GM23338 (cell line): ENCODE measurements around the gene CLDN24. TPM values are rescaled to one million over a fixed set of nuclear protein-coding genes. Genes with fewer than 3 reads are reported as not detected.

Source experiments
- ATAC-seq: fragments of 200-7000 bp; cut with Tn5 transposase; 3 replicates; pipeline ENCODE4 v1.9.1; 2020
- DNase-seq: peaks from one replicate; pipeline ENCODE4 v3.0.0-alpha.2; 2015; ENCODE audit warnings: low spot score
- H2AFZ ChIP-seq: fragments of 200-600 bp; sonication (generic); 2 replicates; pipeline ENCODE4 v1.8.0; 2016; ENCODE audit warnings: antibody characterized with exemption, mild to moderate bottlenecking, moderate library complexity
- H3F3A ChIP-seq: fragments of 200-600 bp; sonication (generic); replicated peaks from 2 replicates; pipeline ENCODE4 v1.8.0; 2017; ENCODE audit warnings: antibody characterized with exemption, mixed run types, low read depth
- H3K27ac ChIP-seq: fragments of 200-600 bp; sonication (generic); 2 replicates; pipeline ENCODE4 v1.6.1; 2016; ENCODE audit warnings: low read depth
- H3K27me3 ChIP-seq: fragments of 200-600 bp; sonication (generic); 2 replicates; pipeline ENCODE4 v1.8.0; 2016; ENCODE audit warnings: mild to moderate bottlenecking, mixed run types, moderate library complexity; ENCODE audit not compliant: insufficient read depth
- H3K36me3 ChIP-seq: fragments of 200-600 bp; sonication (generic); 2 replicates; pipeline ENCODE4 v1.8.0; 2016; ENCODE audit warnings: mild to moderate bottlenecking; ENCODE audit not compliant: insufficient read depth
- H3K4me1 ChIP-seq: fragments of 200-600 bp; sonication (generic); 2 replicates; pipeline ENCODE4 v1.8.0; 2016; ENCODE audit warnings: mild to moderate bottlenecking, moderate library complexity; ENCODE audit not compliant: insufficient read depth
- H3K4me2 ChIP-seq: fragments of 200-600 bp; sonication (generic); 2 replicates; pipeline ENCODE4 v1.7.1; 2017; ENCODE audit warnings: mixed run types
- H3K4me3 ChIP-seq: fragments of 200-600 bp; sonication (generic); 2 replicates; pipeline ENCODE4 v1.6.1; 2016; ENCODE audit warnings: mixed run types
- H3K79me2 ChIP-seq: fragments of 200-600 bp; sonication (generic); replicated peaks from 2 replicates; pipeline ENCODE4 v1.8.0; 2017; ENCODE audit warnings: mild to moderate bottlenecking; ENCODE audit not compliant: insufficient read depth
- H3K9me2 ChIP-seq: fragments of 200-600 bp; sonication (generic); 2 replicates; pipeline ENCODE4 v1.8.0; 2017; ENCODE audit not compliant: insufficient read depth
- H4K20me1 ChIP-seq: fragments of 200-600 bp; sonication (generic); replicated peaks from 2 replicates; pipeline ENCODE4 v1.8.0; 2017; ENCODE audit warnings: mild to moderate bottlenecking; ENCODE audit not compliant: insufficient read depth
- H3K27ac Mint-ChIP-seq: 2 replicates; pipeline ENCODE4 v1.8.0; 2020; ENCODE audit warnings: inconsistent platforms, mild to moderate bottlenecking, moderate library complexity, mixed read lengths
- H3K27me3 Mint-ChIP-seq: 3 replicates; pipeline ENCODE4 v1.8.0; 2022; ENCODE audit warnings: low read depth, mild to moderate bottlenecking, moderate library complexity, mixed read lengths, inconsistent platforms; ENCODE audit not compliant: insufficient read depth, poor library complexity
- H3K36me3 Mint-ChIP-seq: 3 replicates; pipeline ENCODE4 v1.8.0; 2021; ENCODE audit warnings: low read depth, mild to moderate bottlenecking, inconsistent platforms, moderate library complexity, mixed read lengths
- H3K4me1 Mint-ChIP-seq: 3 replicates; pipeline ENCODE4 v1.8.0; 2020; ENCODE audit warnings: mild to moderate bottlenecking, inconsistent platforms, mixed read lengths
- H3K4me3 Mint-ChIP-seq: 3 replicates; pipeline ENCODE4 v1.8.0; 2021; ENCODE audit warnings: moderate library complexity, mild to moderate bottlenecking, inconsistent platforms, mixed read lengths
- H3K9me3 Mint-ChIP-seq: 3 replicates; pipeline ENCODE4 v1.8.0; 2020; ENCODE audit warnings: moderate library complexity, mild to moderate bottlenecking, inconsistent platforms, mixed read lengths
- CREB1 ChIP-seq: fragments of 250-450 bp; sonication (Bioruptor Pico); IDR thresholded peaks from 2 replicates; pipeline ENCODE4 v1.5.0; 2020; ENCODE audit warnings: low read depth, mild to moderate bottlenecking, moderate library complexity
- CTCF ChIP-seq, 2 experiments: fragments of 200-600 bp in 1 of 2; sonication (generic) in 1 of 2; conservative IDR thresholded peaks; 2 replicates each; pipeline versions ENCODE4 v1.5.1 to v1.6.1; 2016 to 2017; ENCODE audit warnings: antibody characterized with exemption in 2 of 2, low read depth in 2 of 2, mild to moderate bottlenecking in 2 of 2, moderate library complexity in 1 of 2
- EZH2 ChIP-seq: fragments of 200-600 bp; sonication (generic); IDR thresholded peaks from one replicate; pipeline ENCODE4 v1.8.0; 2017; ENCODE audit warnings: antibody characterized with exemption, mild to moderate bottlenecking, low read depth; ENCODE audit not compliant: unreplicated experiment
- EZH2phosphoT487 ChIP-seq: fragments of 200-600 bp; sonication (generic); IDR thresholded peaks from one replicate; pipeline ENCODE4 v1.8.1; 2018; ENCODE audit warnings: antibody characterized with exemption; ENCODE audit not compliant: unreplicated experiment
- JUNB ChIP-seq: IDR thresholded peaks from one replicate; pipeline ENCODE4 v1.6.1; 2016; ENCODE audit warnings: antibody characterized with exemption; ENCODE audit not compliant: unreplicated experiment
- NANOG ChIP-seq: IDR thresholded peaks from 2 replicates; pipeline ENCODE4 v1.6.1; 2016; ENCODE audit warnings: antibody characterized with exemption, borderline replicate concordance
- POLR2AphosphoS5 ChIP-seq: IDR thresholded peaks from 2 replicates; pipeline ENCODE4 v1.6.1; 2016; ENCODE audit warnings: antibody characterized with exemption, low read depth
- STAT1 ChIP-seq: IDR thresholded peaks from one replicate; pipeline ENCODE4 v1.6.1; 2016; ENCODE audit warnings: antibody characterized with exemption; ENCODE audit not compliant: unreplicated experiment
- ZNF114 ChIP-seq: fragments of 250-450 bp; sonication (Bioruptor Pico); IDR thresholded peaks from 2 replicates; pipeline ENCODE4 v1.5.0; 2020; ENCODE audit warnings: mild to moderate bottlenecking, moderate library complexity
- ZNF331 ChIP-seq: fragments of 250-450 bp; sonication (Bioruptor Pico); IDR thresholded peaks from 2 replicates; pipeline ENCODE4 v1.5.0; 2020; ENCODE audit warnings: low read depth, mild to moderate bottlenecking, moderate library complexity
- ZNF462 ChIP-seq: fragments of 250-450 bp; sonication (Bioruptor Pico); IDR thresholded peaks from 2 replicates; pipeline ENCODE4 v1.5.0; 2020; ENCODE audit warnings: mild to moderate bottlenecking, moderate library complexity
- polyA plus RNA-seq: library from polyadenylated mRNA; unstranded; fragments of >200 nt; fragmentation: Nextera tagmentation; extraction: Ambion mirVana; gene quantifications from 2 replicates; pipeline ENCODE4 v1.2.1, GENCODE V29; 2016
- total RNA-seq: library from RNA; depleted of rRNA; stranded (reverse); fragments of >200 nt; shearing (Covaris generic); gene quantifications from 2 replicates; pipeline ENCODE4 v1.2.3, GENCODE V29; 2014
- TF ChIP-seq, protein P1 (sequence below): IDR thresholded peaks from 2 replicates; pipeline ENCODE4 v1.6.1; 2016; ENCODE audit warnings: antibody characterized with exemption

CLDN24 gene
- total and polyA plus RNA-seq, 2 experiments from 2014 or later = not detected

DNA sequence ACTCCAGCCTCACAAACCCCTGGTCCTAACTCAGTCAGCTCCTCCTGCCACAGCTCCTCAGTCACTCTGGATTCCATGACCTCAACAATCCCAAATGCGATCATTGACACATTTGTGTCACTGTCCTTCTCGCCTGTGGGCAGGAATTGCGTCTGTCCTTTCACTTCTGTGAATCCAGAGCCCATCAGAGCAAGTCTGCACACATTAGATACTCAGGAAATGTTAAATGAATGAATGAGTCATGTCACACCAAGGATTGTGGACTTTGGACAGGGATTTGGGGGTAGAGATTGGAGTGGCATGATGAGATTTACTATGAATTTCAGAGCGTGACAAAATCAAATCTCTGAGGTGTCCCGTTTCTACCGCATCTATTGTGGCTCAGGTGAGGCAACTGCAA is 11.8 kb upstream of the CLDN24 start (continued):
- TF ChIP-seq CTCF (conservative IDR thresholded peaks at IDR 0.05; ENCODE audit: low read depth in 2 of 2) (no peak), CREB1 (CRISPR knock-in tag) (no peak), ZNF114 (CRISPR knock-in tag) (no peak)

DNA sequence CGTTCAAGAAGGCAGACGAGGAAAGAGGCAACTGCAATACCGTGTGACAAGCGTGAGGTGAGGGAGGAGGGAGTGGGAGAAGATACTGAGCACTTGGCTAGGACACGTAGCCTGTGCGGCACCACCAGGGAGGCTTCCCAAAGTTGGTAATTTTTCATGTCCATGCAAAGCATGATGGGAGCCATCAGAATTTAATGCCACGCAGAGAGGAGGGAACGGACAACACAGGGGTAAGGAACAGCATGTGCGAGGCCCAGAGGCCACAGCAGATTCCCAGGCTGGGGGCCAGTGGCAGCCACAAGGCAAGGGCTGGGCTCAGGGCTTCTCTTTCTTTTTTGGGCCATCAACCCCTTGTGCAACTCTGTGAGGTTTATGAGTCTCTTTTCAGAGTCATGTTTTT is 11.0 kb upstream of the CLDN24 start:
- no peaks in the 10 kb centered on the region for H3K36me3 Mint-ChIP-seq
- Histone ChIP-seq H4K20me1 (no peaks in the 10 kb centered on the region), H3K36me3 (no peaks in the 10 kb centered on the region), H2AFZ (no peak overlapping the region), H3K9me2 (no peaks in the 10 kb centered on the region), H3K4me1 (no peaks in the 10 kb centered on the region), H3K4me3 (no peak overlapping the region), H3K27ac (no peak overlapping the region), H3K79me2 (no peaks in the 10 kb centered on the region), H3F3A (no peaks in the 10 kb centered on the region), H3K27me3 (no peaks in the 10 kb centered on the region), H3K4me2 (no peak overlapping the region)
- peaks cover 2% of the 10 kb centered on the region for H3K27me3 Mint-ChIP-seq
- no peak overlapping the region for H3K4me3 Mint-ChIP-seq
- ATAC-seq = no peak
- H3K27ac Mint-ChIP-seq = no peak overlapping the region
- H3K9me3 Mint-ChIP-seq = peaks cover 4% of the 10 kb centered on the region; the same call in 2 of the 3 replicates
- no peak for DNase-seq
- H3K4me1 Mint-ChIP-seq = peaks cover 3% of the 10 kb centered on the region
- TF ChIP-seq CTCF (conservative IDR thresholded peaks at IDR 0.05; ENCODE audit: low read depth in 2 of 2) (no peak), NANOG (no peak), STAT1 (no peak), EZH2 (no peak), EZH2phosphoT487 (no peak), ZNF114 (CRISPR knock-in tag) (no peak), POLR2AphosphoS5 (no peak), ZNF331 (CRISPR knock-in tag) (no peak), ZNF462 (CRISPR knock-in tag) (no peak), JUNB (no peak)
- TF ChIP-seq, protein P1, sequence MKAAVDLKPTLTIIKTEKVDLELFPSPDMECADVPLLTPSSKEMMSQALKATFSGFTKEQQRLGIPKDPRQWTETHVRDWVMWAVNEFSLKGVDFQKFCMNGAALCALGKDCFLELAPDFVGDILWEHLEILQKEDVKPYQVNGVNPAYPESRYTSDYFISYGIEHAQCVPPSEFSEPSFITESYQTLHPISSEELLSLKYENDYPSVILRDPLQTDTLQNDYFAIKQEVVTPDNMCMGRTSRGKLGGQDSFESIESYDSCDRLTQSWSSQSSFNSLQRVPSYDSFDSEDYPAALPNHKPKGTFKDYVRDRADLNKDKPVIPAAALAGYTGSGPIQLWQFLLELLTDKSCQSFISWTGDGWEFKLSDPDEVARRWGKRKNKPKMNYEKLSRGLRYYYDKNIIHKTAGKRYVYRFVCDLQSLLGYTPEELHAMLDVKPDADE = no peak
